HEK293 (cell line): ENCODE measurements around the gene KLHL30.

ENCODE experiments used
- CTCF ChIA-PET: fragments of 350-600 bp; formaldehyde crosslinking; extraction: SDS; loops from one replicate; lab custom pipeline; 2021; ENCODE audit warnings: antibody characterized with exemption; lab: Yijun Ruan, JAX
- POLR2A ChIA-PET: fragments of 300-600 bp; formaldehyde crosslinking; extraction: SDS; loops from one replicate; lab custom pipeline; 2020; ENCODE audit warnings: antibody characterized with exemption, inconsistent platforms; lab: Yijun Ruan, JAX
- H3K27ac ChIP-seq: fragments of 200-500 bp; sonication (Bioruptor generic); 2 replicates; pipeline ENCODE4 v1.5.1; 2014; ENCODE audit warnings: low read depth, low read length, control low read depth, inconsistent platforms; ENCODE audit errors: extremely low read depth
- H3K36me3 ChIP-seq, 2 experiments: fragments of 200-500 bp in 1 of 2; sonication (Bioruptor generic) in 1 of 2; 1 replicate in 1 of 2; 2 replicates in 1 of 2; pipeline ENCODE4 v1.5.1; 2014 to 2017; ENCODE audit warnings: inconsistent platforms in 2 of 2, low read length in 2 of 2; ENCODE audit not compliant: control insufficient read depth in 2 of 2, insufficient read depth in 1 of 2
- H3K4me1 ChIP-seq: fragments of 200-500 bp; sonication (Bioruptor generic); 2 replicates; pipeline ENCODE4 v1.5.1; 2014; ENCODE audit warnings: mild to moderate bottlenecking, low read length, inconsistent platforms; ENCODE audit not compliant: control insufficient read depth, insufficient read depth
- H3K4me3 ChIP-seq: 2 replicates; pipeline ENCODE4 v1.5.1; 2011; ENCODE audit warnings: low read depth, mild to moderate bottlenecking, control low read depth, low read length, moderate library complexity
- H3K9me3 ChIP-seq: fragments of 200-500 bp; sonication (Bioruptor generic); 2 replicates; pipeline ENCODE4 v1.5.1; 2014; ENCODE audit warnings: low read depth, low read length, inconsistent platforms; ENCODE audit not compliant: control insufficient read depth, insufficient read depth
- MZF1 ChIP-seq: fragments of 450-650 bp; formaldehyde crosslinking; IDR thresholded peaks from 2 replicates; pipeline ENCODE4 v1.5.1; 2017; ENCODE audit warnings: missing biosample characterization, missing genetic modification characterization, borderline replicate concordance
- SCRT2 ChIP-seq: fragments of 450-650 bp; formaldehyde crosslinking; IDR thresholded peaks from 2 replicates; pipeline ENCODE4 v1.5.1; 2016; ENCODE audit warnings: missing biosample characterization, missing genetic modification characterization
- WT1 ChIP-seq: fragments of 450-650 bp; formaldehyde crosslinking; IDR thresholded peaks from 2 replicates; pipeline ENCODE4 v1.5.1; 2016; ENCODE audit warnings: missing biosample characterization, missing genetic modification characterization
- ZBTB1 ChIP-seq: fragments of 450-650 bp; formaldehyde crosslinking; IDR thresholded peaks from 2 replicates; pipeline ENCODE4 v1.5.1; 2016; ENCODE audit warnings: missing biosample characterization, missing genetic modification characterization
- ZFP3 ChIP-seq: fragments of 450-650 bp; formaldehyde crosslinking; IDR thresholded peaks from 2 replicates; pipeline ENCODE4 v1.5.1; 2016; ENCODE audit warnings: low read depth, missing biosample characterization, missing genetic modification characterization
- ZNF184 ChIP-seq: fragments of 450-650 bp; IDR thresholded peaks from 2 replicates; pipeline ENCODE4 v1.5.1; 2018; ENCODE audit warnings: missing biosample characterization, mild to moderate bottlenecking, missing genetic modification characterization
- ZNF248 ChIP-seq: fragments of 450-650 bp; formaldehyde crosslinking; IDR thresholded peaks from 2 replicates; pipeline ENCODE4 v1.5.1; 2017; ENCODE audit warnings: missing biosample characterization, missing genetic modification characterization
- ZNF404 ChIP-seq: fragments of 450-650 bp; formaldehyde crosslinking; IDR thresholded peaks from 2 replicates; pipeline ENCODE4 v1.5.1; 2017; ENCODE audit warnings: missing biosample characterization, missing genetic modification characterization
- ZNF621 ChIP-seq: fragments of 450-650 bp; formaldehyde crosslinking; IDR thresholded peaks from 2 replicates; pipeline ENCODE4 v1.5.1; 2017; ENCODE audit warnings: missing biosample characterization, missing genetic modification characterization
- ZNF624 ChIP-seq: fragments of 450-650 bp; formaldehyde crosslinking; IDR thresholded peaks from 2 replicates; pipeline ENCODE4 v1.5.1; 2017; ENCODE audit warnings: missing biosample characterization, missing genetic modification characterization
- ZNF785 ChIP-seq: fragments of 450-650 bp; formaldehyde crosslinking; IDR thresholded peaks from 2 replicates; pipeline ENCODE4 v1.5.1; 2016; ENCODE audit warnings: missing biosample characterization, missing genetic modification characterization
- TF ChIP-seq, protein P1 (sequence below): fragments of 450-650 bp; formaldehyde crosslinking; IDR thresholded peaks from 2 replicates; pipeline ENCODE4 v1.5.1; 2017; ENCODE audit warnings: missing biosample characterization, mild to moderate bottlenecking, missing genetic modification characterization, moderate library complexity
- TF ChIP-seq, protein P2 (sequence below): fragments of 450-650 bp; formaldehyde crosslinking; IDR thresholded peaks from 2 replicates; pipeline ENCODE4 v1.5.1; 2016; ENCODE audit warnings: missing biosample characterization, missing genetic modification characterization
- TF ChIP-seq, protein P3 (sequence below): fragments of 450-650 bp; formaldehyde crosslinking; IDR thresholded peaks from 2 replicates; pipeline ENCODE4 v1.5.1; 2016; ENCODE audit warnings: missing biosample characterization, missing genetic modification characterization
- TF ChIP-seq, protein P4 (sequence below): sonication (generic); formaldehyde crosslinking; IDR thresholded peaks from 2 replicates; pipeline ENCODE4 v1.8.1; 2022; ENCODE audit warnings: mild to moderate bottlenecking, moderate library complexity, missing genetic modification reagents

Gene KLHL30

DNA sequence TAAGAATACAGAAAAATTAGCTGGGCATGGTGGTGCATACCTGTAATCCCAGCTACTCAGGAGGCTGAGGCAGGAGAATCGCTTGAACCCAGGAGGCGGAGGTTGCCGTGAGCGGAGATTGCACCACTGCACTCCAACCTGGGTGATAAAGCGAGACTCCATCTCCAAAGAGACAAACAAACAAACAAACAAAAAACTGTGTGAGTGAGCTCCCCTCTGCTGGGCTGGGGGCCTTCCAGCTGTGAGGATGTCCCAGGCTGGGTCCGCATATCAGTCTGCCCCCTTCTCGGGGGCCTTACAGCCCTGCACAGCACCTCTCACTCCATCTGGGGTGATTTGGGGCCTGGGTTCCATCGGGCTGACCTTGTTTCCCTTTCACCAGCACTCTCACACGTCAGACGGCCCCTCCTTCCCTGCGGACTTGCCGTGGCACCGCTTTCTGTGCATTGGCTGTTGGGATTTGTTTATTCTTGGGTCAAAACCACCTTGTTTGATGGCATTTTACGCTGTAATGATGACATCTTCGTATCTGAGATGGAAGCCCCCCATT lies 2.8 kb upstream of the KLHL30 start:
- Histone ChIP-seq H3K4me1 (no peaks in the 10 kb centered on the region), H3K27ac (no peak overlapping the region)
- CTCF ChIA-PET, result no interaction called here
- POLR2A ChIA-PET, result no interaction called here
- TF ChIP-seq ZNF624 (no peak), ZNF248 (tag by site-specific recombination) (no peak), ZNF621 (tag by site-specific recombination) (no peak)
- TF ChIP-seq, protein P1, sequence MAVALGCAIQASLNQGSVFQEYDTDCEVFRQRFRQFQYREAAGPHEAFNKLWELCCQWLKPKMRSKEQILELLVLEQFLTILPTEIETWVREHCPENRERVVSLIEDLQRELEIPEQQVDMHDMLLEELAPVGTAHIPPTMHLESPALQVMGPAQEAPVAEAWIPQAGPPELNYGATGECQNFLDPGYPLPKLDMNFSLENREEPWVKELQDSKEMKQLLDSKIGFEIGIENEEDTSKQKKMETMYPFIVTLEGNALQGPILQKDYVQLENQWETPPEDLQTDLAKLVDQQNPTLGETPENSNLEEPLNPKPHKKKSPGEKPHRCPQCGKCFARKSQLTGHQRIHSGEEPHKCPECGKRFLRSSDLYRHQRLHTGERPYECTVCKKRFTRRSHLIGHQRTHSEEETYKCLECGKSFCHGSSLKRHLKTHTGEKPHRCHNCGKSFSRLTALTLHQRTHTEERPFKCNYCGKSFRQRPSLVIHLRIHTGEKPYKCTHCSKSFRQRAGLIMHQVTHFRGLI (tag by site-specific recombination), result no peak
- TF ChIP-seq, protein P2, sequence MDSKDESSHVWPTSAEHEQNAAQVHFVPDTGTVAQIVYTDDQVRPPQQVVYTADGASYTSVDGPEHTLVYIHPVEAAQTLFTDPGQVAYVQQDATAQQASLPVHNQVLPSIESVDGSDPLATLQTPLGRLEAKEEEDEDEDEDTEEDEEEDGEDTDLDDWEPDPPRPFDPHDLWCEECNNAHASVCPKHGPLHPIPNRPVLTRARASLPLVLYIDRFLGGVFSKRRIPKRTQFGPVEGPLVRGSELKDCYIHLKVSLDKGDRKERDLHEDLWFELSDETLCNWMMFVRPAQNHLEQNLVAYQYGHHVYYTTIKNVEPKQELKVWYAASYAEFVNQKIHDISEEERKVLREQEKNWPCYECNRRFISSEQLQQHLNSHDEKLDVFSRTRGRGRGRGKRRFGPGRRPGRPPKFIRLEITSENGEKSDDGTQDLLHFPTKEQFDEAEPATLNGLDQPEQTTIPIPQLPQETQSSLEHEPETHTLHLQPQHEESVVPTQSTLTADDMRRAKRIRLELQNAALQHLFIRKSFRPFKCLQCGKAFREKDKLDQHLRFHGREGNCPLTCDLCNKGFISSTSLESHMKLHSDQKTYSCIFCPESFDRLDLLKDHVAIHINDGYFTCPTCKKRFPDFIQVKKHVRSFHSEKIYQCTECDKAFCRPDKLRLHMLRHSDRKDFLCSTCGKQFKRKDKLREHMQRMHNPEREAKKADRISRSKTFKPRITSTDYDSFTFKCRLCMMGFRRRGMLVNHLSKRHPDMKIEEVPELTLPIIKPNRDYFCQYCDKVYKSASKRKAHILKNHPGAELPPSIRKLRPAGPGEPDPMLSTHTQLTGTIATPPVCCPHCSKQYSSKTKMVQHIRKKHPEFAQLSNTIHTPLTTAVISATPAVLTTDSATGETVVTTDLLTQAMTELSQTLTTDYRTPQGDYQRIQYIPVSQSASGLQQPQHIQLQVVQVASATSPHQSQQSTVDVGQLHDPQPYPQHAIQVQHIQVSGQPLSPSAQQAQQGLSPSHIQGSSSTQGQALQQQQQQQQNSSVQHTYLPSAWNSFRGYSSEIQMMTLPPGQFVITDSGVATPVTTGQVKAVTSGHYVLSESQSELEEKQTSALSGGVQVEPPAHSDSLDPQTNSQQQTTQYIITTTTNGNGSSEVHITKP (tag by site-specific recombination), result no peak
- TF ChIP-seq, all 188 proteins: peak for 0
- H3K9me3 ChIP-seq, result no peaks in the 10 kb centered on the region
- no peaks in the 10 kb centered on the region for H3K36me3 ChIP-seq
- no peak overlapping the region for H3K4me3 ChIP-seq

DNA sequence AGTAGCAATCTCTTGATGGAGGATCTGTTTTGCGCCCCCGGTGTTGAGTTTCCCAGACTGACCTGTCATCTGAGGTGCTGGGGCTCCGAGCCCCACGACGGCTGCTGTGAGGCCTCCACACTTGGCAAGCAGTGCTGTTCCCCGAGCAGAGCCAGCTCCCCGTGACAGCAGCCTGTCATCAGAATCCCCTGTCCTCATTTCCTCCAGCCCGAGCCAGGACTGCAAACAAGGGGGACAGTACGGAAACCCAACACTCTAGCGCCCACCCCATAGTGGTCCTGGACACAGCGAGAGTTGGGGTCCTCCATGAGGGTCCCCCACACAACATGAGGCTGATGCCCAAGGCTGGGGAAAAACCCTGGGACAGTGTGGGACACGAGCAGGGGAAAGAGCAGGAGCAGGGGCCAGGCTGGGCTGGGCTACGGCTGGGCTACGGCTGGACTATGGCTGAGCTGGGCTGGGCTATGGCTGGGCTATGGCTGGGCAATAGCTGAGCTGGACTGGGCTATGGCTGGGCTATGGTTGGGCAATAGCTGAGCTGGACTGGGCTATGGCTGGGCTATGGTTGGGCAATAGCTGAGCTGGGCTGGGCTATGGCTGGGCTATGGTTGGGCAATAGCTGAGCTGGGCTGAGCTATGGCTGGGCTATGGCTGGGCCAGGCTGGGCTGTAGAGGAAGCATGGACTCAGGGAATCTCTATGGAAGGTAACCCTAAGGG lies 1.5 kb upstream of the KLHL30 start:
- TF ChIP-seq, protein P1 (tag by site-specific recombination), result peak; percentile 97
- no peak for TF ChIP-seq SCRT2 (tag by site-specific recombination)
- Histone ChIP-seq H3K9me3 (no peaks in the 10 kb centered on the region), H3K36me3 (no peaks in the 10 kb centered on the region), H3K4me1 (no peaks in the 10 kb centered on the region), H3K4me3 (no peak overlapping the region), H3K27ac (no peak overlapping the region)
- CTCF ChIA-PET, result no interaction called here
- POLR2A ChIA-PET, result no interaction called here

DNA sequence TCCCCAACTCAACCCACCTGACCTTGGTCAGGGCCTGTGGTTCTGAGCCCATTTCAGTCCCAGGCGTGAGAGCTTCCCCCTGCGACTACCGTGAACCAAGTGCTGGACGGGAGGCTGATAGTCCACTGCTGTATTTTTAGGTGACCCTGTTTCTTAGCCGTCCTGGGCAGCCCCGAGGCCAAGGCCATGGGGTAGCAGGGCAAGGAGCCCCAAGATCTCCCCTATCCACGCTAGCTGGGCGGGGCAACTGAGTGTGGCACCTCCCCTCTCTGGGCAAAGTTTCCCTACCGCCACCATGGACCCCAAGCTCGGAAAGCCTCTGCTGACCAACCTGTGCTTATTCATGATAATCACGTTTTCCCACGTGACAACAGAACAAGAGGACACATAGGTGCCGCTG lies 583 bp upstream of the KLHL30 start:
- POLR2A ChIA-PET, result no interaction called here
- no peak for TF ChIP-seq ZNF184 (tag by site-specific recombination)
- TF ChIP-seq, protein P3, sequence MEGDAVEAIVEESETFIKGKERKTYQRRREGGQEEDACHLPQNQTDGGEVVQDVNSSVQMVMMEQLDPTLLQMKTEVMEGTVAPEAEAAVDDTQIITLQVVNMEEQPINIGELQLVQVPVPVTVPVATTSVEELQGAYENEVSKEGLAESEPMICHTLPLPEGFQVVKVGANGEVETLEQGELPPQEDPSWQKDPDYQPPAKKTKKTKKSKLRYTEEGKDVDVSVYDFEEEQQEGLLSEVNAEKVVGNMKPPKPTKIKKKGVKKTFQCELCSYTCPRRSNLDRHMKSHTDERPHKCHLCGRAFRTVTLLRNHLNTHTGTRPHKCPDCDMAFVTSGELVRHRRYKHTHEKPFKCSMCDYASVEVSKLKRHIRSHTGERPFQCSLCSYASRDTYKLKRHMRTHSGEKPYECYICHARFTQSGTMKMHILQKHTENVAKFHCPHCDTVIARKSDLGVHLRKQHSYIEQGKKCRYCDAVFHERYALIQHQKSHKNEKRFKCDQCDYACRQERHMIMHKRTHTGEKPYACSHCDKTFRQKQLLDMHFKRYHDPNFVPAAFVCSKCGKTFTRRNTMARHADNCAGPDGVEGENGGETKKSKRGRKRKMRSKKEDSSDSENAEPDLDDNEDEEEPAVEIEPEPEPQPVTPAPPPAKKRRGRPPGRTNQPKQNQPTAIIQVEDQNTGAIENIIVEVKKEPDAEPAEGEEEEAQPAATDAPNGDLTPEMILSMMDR (tag by site-specific recombination), result no peak
- TF ChIP-seq, protein P4, sequence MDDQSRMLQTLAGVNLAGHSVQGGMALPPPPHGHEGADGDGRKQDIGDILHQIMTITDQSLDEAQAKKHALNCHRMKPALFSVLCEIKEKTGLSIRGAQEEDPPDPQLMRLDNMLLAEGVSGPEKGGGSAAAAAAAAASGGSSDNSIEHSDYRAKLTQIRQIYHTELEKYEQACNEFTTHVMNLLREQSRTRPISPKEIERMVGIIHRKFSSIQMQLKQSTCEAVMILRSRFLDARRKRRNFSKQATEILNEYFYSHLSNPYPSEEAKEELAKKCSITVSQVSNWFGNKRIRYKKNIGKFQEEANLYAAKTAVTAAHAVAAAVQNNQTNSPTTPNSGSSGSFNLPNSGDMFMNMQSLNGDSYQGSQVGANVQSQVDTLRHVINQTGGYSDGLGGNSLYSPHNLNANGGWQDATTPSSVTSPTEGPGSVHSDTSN (CRISPR knock-in tag), result no peak
- TF ChIP-seq ZFP3, result no peak
- no peak for TF ChIP-seq ZNF248 (tag by site-specific recombination)
- TF ChIP-seq ZNF785 (tag by site-specific recombination), result no peak
- no peak for TF ChIP-seq ZBTB1 (tag by site-specific recombination)
- no peak for TF ChIP-seq WT1 (tag by site-specific recombination)
- TF ChIP-seq MZF1 (tag by site-specific recombination), result no peak
- no peak for TF ChIP-seq ZNF404 (tag by site-specific recombination)

More for the DNA sequence above, 583 bp upstream of the KLHL30 start:
- Histone ChIP-seq H3K36me3 (no peaks in the 10 kb centered on the region), H3K27ac (no peak overlapping the region), H3K4me3 (no peak overlapping the region), H3K9me3 (no peaks in the 10 kb centered on the region), H3K4me1 (no peaks in the 10 kb centered on the region)
- CTCF ChIA-PET, result no interaction called here
